Mucosa of stomach (tissue), 1 donor: ENCODE measurements around the gene ADM.

ENCODE experiments used
- H3K27me3 ChIP-seq: one replicate; pipeline ENCODE4 v1.7.0; 2013; ENCODE audit warnings: mild to moderate bottlenecking, low read length; ENCODE audit not compliant: control insufficient read depth, insufficient read depth
- H3K36me3 ChIP-seq: one replicate; pipeline ENCODE4 v1.7.0; 2013; ENCODE audit warnings: low read length; ENCODE audit not compliant: control insufficient read depth, insufficient read depth
- H3K4me1 ChIP-seq: one replicate; pipeline ENCODE4 v1.7.0; 2013; ENCODE audit warnings: mild to moderate bottlenecking, low read length; ENCODE audit not compliant: control insufficient read depth, insufficient read depth
- H3K4me3 ChIP-seq: one replicate; pipeline ENCODE4 v1.7.0; 2013; ENCODE audit warnings: low read length
- H3K9ac ChIP-seq: one replicate; pipeline ENCODE4 v1.7.0; 2013; ENCODE audit warnings: mild to moderate bottlenecking, low read length, moderate library complexity
- H3K9me3 ChIP-seq: one replicate; pipeline ENCODE4 v1.7.0; 2013; ENCODE audit warnings: mild to moderate bottlenecking, low read length, moderate library complexity; ENCODE audit not compliant: control insufficient read depth
- donor health status: Pancreatic carcinoma.

ADM gene

DNA sequence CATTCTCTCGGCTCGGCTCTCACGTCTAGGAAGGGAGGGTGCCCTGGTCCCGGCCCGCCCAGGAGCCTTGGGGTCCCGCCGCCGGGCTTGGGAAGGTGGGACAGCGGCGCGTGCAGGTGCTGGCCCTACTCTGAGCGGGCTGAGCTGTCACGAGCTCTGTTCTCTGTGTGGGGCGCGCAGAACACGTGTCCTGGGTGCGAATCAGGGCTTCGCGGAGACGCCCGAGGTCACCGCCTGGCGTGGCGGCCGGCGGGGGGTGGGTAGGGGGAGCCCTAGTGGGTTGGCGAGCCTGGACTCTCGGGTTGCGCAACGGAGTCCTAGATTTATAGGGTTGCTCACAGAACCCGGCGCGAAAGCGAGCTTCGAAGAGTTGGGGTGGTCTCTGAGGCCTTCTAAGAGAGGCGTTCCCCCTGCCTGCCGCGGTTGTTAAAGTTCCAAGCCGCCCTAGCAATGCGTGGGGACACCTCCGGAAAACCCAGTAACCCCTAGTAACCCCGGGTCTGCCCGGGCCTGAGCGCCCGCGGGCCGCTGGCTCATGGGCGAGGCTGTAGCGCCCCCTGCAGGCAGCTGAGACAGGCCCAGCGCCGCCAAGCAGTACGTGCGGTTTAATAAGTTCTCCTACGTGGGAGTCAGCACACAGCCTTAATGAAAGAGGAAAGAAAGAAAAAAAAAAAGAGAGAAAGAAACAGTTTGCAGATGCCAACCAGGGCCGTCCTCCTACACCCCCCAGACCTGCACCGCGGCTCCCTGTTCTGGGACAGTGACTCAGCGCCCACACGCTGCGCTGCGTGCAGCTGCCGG lies 2.7 kb downstream of the ADM start:
- Histone ChIP-seq H3K36me3 (no peaks in the 10 kb centered on the region), H3K4me1 (peaks cover 66% of the 10 kb centered on the region)

DNA sequence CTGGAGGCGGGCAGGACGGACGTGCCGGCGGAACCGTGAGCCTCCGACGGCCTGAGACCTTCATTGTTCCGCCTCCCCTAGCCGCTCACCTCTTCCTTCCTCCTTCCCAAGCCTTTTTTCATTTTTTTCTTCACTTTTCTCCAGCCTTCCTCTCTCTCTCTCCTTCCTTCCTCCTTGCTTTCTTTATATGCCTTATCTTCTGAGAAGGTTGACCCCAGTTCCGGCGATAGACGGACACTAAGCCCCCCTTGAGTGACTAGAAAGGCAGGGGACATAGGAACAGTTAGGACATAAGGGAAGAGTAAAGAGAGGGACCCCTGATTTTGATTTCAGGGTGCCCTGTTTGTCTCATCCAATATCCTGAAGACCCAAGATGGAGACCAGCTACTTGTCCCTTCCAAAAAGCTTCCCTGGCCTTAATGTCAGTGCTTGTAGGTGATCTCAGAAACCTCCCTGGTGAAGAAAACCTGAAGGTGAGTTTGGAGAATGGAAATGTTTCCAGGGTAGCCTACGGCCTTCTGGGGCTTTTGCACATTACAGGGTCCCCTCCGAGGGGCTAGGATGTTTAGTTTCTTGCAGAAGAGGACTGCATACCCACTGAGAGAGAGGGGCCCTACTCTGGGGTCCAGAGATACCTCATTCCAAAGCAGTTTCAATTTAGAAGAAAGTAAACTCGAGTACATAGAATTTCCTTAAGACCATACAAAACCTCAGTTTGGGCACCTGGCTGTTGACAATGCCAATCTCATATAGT lies 3.5 kb downstream of the ADM start:
- Histone ChIP-seq H3K4me1 (peaks cover 63% of the 10 kb centered on the region), H3K9ac (peak overlapping the region; percentile 84), H3K4me3 (peak overlapping the region; percentile 98), H3K9me3 (no peaks in the 10 kb centered on the region), H3K36me3 (no peaks in the 10 kb centered on the region), H3K27me3 (peaks cover 36% of the 10 kb centered on the region)

More for the DNA sequence above, 2.7 kb downstream of the ADM start:
- peak overlapping the region; percentile 84 for H3K9ac ChIP-seq
- peaks cover 36% of the 10 kb centered on the region for H3K27me3 ChIP-seq
- H3K4me3 ChIP-seq = peak overlapping the region; percentile 98
- no peaks in the 10 kb centered on the region for H3K9me3 ChIP-seq

DNA sequence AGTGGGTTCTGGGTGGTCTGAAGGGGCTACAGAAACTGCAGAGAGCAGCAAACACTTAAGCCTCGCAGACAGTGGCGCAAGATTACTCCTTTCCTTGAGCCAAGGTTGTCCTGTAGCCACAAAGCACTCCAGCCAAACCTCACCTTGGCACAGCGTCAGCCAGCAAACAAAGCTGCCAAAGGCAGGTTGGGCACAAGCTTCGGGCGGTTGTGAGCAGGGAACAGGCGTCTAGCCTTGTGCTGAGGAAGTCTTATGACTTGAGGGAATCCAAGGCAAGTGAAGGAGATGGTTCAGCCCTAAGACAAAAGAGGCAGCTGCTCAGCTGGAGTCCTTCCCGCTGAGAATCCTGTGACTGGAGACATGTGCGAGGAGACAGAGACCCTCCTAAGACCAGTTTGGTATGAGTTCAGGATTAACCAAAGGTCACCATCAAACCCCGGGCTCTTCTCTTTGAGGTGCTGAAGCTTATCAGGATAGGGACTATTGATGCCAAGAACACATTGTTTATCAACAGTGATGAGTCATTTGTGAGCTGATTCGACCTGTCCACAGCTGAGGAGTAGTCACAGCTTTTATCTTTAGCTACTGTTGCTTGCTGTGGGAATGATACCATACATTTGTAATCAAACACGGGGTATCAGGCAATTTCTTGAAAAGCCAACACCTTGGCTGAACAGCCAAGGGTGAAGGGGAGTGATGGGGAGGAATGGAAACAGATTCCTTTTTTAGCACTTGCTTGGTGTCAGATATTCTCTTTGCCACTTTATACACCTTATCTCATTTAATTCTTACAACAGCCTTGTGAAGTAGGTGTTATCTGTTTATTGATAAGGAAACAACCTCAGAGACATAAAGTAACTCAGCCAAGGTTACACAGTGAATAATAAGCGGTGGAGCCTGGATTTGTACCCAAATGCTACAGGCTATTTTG lies 4.6 kb downstream of the ADM start:
- H3K27me3 ChIP-seq = peaks cover 31% of the 10 kb centered on the region
- no peaks in the 10 kb centered on the region for H3K9me3 ChIP-seq
- H3K4me3 ChIP-seq = no peak overlapping the region
- no peak overlapping the region for H3K9ac ChIP-seq
- no peaks in the 10 kb centered on the region for H3K36me3 ChIP-seq
- H3K4me1 ChIP-seq = peaks cover 52% of the 10 kb centered on the region

DNA sequence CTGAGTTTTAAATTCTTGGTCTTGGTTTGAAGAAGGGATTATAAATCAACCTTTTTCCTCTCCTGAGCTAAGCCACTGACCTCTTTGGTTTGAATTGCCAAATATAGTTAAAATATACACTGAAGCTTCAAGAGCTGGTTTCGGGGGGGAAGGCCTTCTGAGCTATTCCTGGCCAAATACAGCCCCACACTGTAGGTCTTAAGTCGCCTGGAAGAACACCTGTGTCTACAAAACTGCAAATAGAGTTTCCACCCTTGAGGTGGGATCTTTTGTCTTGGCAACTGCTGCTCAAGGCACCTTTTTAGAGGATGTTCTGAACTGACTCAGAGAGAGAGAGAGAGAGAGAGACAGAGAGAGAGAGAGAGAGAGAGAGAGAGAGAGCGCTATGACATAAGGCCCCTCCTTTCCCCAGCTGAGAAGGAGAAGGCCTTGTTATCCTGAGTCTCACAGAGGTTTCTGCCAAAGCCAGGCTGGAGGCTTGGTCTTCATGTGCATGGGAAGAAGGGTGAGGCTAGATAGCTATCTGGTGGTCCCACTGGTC lies 5.5 kb downstream of the ADM start:
- peaks cover 48% of the 10 kb centered on the region for H3K4me1 ChIP-seq
- no peaks in the 10 kb centered on the region for H3K36me3 ChIP-seq
- no peaks in the 10 kb centered on the region for H3K9me3 ChIP-seq
- H3K4me3 ChIP-seq = no peak overlapping the region
- H3K27me3 ChIP-seq = peaks cover 30% of the 10 kb centered on the region
- H3K9ac ChIP-seq = no peak overlapping the region

DNA sequence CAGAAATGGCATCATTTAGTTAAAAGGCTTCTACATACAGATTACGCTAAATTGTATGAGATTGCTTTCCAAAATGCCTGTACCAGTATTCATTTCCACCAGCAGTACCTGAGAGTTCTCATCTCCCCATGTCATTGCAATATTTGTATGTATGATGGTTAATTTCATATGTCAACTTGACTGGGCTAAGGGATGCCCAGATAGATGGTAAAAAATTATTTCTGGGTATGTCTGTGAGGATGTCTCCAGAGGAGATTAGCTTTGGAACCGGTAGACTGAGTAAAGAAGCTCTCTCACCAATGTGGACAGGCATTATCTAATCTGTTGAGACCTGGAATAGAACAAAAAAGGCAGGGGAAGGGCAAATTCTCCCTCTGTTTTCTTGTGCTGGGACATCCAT lies 6.9 kb downstream of the ADM start:
- Histone ChIP-seq H3K9me3 (no peaks in the 10 kb centered on the region), H3K9ac (no peak overlapping the region), H3K27me3 (peaks cover 16% of the 10 kb centered on the region), H3K4me3 (no peak overlapping the region), H3K36me3 (no peaks in the 10 kb centered on the region), H3K4me1 (peaks cover 34% of the 10 kb centered on the region)

DNA sequence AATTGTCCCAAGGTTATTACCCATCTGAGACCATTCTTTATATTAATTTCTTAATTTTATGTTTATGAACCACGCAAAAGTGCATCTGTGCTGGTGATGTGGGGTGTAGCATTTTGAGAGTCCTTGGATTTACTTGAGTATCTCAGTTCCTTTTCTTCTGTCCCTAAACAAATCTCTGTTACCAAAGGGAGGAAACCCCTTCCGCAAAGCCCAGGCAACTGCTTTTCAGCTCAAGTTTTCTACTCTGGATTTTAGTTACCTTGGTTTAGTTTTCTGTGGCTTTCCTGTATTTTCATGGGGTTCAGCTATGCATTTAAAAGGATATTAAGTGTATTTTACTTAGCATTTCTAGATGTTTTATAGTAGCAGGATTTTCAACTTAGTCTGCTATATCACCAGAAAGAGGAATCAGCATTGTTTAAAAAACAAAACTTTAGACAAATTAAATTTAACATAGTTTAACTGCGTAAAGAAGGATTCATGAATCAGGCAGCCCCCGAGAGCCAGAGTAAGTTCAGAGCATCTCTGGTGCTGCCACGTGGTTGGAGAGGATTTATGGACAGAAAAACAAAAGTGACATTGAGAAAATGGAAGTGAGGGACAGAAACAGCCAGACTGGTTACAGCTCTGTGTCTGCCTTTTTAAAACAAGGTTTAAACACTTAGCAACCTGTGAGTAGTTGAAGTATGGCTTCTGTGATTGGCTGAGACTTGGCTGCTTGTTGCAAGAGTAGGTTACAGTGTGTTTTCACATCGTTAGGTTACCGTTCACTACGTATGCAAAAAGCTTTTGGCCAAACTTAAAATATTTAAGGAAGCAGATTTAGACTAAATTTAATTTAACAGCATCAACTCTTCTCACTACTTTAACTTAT lies 9.6 kb downstream of the ADM start:
- H3K9ac ChIP-seq = no peak overlapping the region
- H3K4me1 ChIP-seq = peaks cover 13% of the 10 kb centered on the region
- H3K9me3 ChIP-seq = no peaks in the 10 kb centered on the region
- no peaks in the 10 kb centered on the region for H3K36me3 ChIP-seq
- no peaks in the 10 kb centered on the region for H3K27me3 ChIP-seq
- H3K4me3 ChIP-seq = no peak overlapping the region

DNA sequence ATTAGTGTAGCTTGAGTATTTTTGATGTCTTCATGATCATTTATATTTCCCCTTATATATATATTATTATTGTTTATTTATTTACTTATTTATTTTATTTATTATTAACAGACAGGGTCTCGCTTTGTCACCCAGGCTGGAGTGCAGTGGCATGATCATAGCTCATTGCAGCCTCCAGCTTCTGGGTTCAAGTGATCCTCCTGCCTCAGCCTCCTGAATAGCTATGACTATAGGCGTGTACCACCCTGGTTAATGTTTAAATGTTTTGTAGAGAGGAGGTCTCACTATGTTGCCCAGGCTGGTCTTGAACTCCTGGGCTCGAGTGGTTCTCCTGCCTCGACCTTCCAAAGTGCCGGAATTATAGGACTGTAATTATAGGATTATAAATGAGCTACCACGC lies 10.2 kb downstream of the ADM start:
- no peak overlapping the region for H3K9ac ChIP-seq
- no peaks in the 10 kb centered on the region for H3K36me3 ChIP-seq
- peaks cover 6% of the 10 kb centered on the region for H3K4me1 ChIP-seq
- no peaks in the 10 kb centered on the region for H3K9me3 ChIP-seq
- no peak overlapping the region for H3K4me3 ChIP-seq
- H3K27me3 ChIP-seq = no peaks in the 10 kb centered on the region

DNA sequence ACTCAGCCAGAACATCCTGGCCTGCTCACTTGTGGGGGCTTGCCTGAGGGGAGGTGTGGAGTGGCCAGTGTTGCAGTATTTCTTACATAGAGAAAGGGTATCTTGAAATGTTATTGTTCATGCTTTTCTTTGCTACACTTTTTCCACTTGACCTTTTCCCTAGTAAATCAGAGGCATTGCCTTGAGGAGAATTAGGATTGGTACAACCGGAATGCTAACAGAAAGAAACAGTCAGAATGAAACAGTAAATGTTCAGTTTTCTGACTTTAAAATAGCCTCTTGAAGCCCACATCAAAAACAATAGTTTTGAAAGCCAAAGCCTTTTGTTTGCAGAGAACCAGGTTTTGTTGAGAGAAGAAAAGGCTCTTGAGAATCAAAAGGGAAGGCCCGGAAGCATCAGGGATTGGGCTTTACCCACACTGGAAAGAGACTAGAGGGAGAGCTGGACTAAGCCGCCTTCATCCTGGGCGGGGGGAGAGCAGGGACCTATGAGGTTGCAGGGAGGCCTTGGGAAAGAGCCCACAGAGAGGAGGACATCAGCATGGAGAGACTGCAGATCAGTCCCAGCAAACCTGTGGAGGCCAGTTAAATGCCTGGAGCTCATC lies 12.4 kb downstream of the ADM start:
- Histone ChIP-seq H3K27me3 (no peaks in the 10 kb centered on the region), H3K4me1 (peaks cover under 1% of the 10 kb centered on the region), H3K4me3 (no peak overlapping the region), H3K9me3 (no peaks in the 10 kb centered on the region), H3K9ac (no peak overlapping the region), H3K36me3 (no peaks in the 10 kb centered on the region)

DNA sequence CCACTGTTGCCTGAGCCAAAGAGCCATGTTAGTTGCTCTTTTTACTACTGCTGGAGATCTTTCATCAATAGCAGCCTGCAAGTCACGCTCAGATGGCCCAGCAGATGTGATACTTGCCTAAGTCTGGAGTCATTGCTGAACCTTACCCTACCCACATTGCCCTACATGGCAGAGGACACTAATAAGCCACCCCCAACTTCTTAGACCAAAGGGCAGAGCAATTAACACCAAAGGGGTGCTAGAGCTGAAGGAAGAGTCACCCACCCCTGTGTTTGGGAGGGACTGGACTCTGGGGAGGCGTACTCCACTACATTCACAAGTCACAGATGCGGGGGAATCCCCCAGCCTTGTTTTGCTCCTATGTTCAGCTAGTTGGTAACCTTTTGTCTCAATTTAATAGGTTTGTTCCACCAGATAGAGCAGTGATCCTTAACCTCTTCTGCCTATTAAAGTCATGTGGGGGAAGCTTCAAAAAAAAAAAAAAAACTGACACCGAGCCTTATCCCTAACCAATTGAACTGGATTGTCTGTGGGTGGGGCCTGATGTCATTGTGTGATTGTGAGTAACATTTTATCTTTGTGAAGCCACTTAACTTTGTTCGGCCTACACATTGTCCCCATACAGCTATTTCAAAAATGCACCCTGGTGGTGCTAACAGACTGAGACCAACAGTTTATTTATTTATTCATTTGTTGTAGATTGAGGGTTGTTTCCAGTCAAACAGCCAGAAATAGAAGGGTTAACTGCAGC lies 13.1 kb downstream of the ADM start:
- Histone ChIP-seq H3K4me3 (no peak overlapping the region), H3K9ac (no peak overlapping the region), H3K36me3 (no peaks in the 10 kb centered on the region), H3K27me3 (no peaks in the 10 kb centered on the region), H3K4me1 (peaks cover 8% of the 10 kb centered on the region), H3K9me3 (no peaks in the 10 kb centered on the region)

DNA sequence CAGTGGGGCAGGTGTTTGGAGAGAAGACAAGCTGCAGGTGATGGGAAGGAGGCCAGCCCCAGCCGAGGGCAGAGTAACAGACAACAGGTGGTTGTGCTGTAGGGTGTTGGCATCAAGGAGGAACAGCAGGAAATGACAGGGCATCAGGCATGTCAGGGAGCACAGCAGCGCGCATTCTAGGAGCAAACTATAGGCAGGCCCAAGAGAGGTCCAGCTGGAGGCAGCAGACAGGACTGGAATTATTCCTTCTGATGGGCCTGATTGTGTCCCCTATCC lies 13.6 kb downstream of the ADM start:
- no peak overlapping the region for H3K9ac ChIP-seq
- peaks cover 13% of the 10 kb centered on the region for H3K4me1 ChIP-seq
- H3K4me3 ChIP-seq = no peak overlapping the region
- H3K27me3 ChIP-seq = no peaks in the 10 kb centered on the region
- H3K36me3 ChIP-seq = no peaks in the 10 kb centered on the region
- no peaks in the 10 kb centered on the region for H3K9me3 ChIP-seq
